ENCODE data around the gene IL33.

IL33 gene

DNA sequence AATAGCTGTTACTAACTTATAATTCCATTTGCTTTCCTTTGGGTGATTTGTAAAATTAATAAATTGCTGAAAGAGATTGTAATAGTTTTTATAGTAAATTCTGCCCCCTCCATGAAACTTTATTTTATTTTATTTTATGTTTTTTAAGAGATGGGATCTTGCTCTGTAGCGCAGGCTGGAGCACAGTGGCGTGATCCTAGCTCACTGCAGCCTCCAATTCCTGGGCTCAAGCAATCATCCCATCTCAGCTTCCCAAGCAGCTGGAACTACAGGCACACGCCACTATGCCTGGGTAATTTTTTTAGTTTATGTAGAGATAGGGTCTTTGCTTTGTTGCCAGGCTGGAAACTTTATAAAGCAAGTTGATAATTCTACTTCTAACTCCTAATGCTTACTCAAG, 395 bp downstream of the IL33 start:
- peak overlapping the region; percentile 32 to 38 for H3K4me3 ChIP-seq
- intact Hi-C loops (cut with DNase I; ENCODE audit: low total_unique reads), result no loop called here
- TF ChIP-seq, protein P1, sequence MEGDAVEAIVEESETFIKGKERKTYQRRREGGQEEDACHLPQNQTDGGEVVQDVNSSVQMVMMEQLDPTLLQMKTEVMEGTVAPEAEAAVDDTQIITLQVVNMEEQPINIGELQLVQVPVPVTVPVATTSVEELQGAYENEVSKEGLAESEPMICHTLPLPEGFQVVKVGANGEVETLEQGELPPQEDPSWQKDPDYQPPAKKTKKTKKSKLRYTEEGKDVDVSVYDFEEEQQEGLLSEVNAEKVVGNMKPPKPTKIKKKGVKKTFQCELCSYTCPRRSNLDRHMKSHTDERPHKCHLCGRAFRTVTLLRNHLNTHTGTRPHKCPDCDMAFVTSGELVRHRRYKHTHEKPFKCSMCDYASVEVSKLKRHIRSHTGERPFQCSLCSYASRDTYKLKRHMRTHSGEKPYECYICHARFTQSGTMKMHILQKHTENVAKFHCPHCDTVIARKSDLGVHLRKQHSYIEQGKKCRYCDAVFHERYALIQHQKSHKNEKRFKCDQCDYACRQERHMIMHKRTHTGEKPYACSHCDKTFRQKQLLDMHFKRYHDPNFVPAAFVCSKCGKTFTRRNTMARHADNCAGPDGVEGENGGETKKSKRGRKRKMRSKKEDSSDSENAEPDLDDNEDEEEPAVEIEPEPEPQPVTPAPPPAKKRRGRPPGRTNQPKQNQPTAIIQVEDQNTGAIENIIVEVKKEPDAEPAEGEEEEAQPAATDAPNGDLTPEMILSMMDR (IDR thresholded peaks at IDR 0.05), result no peak

DNA sequence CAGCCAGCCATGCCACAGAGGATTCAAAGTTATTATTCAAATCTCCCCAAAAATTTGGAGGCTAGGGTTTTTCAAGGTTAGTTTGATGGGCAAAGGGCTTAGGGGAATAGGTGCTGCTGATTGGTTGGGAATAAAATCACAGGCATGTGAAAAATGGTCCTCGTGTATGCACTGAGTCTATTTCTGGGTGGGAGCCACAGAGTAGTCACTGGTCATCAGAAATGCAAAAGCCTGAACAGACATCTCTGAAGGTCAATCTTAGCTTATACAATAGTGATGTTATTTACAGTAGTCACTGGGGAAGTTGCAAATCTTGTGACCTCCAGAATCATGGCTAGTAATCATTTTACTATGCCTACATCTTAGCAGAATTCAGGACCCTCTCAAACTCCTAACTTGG, 1.3 kb downstream of the IL33 start:
- TF ChIP-seq, protein P1 (IDR thresholded peaks at IDR 0.05), result no peak
- Histone ChIP-seq H3K36me3 (no peaks in the 10 kb centered on the region), H3K9me3 (no peaks in the 10 kb centered on the region), H3K4me3 (peak overlapping the region; percentile 32 to 38), H3K27me3 (no peaks in the 10 kb centered on the region), H3K27ac (peak overlapping the region; percentile 67 to 70), H3K4me1 (peaks cover 0 to 55% (median 0%) of the 10 kb centered on the region in 4 donors)
- DNase-seq, result no peak
- intact Hi-C loops (cut with DNase I; ENCODE audit: low total_unique reads), result no loop called here

More for the DNA sequence above, 395 bp downstream of the IL33 start:
- Histone ChIP-seq H3K27ac (peak overlapping the region; percentile 67 to 70), H3K27me3 (no peaks in the 10 kb centered on the region), H3K4me1 (peaks cover 0 to 45% (median 0%) of the 10 kb centered on the region in 4 donors), H3K36me3 (no peaks in the 10 kb centered on the region), H3K9me3 (no peaks in the 10 kb centered on the region)
- no peak for DNase-seq

DNA sequence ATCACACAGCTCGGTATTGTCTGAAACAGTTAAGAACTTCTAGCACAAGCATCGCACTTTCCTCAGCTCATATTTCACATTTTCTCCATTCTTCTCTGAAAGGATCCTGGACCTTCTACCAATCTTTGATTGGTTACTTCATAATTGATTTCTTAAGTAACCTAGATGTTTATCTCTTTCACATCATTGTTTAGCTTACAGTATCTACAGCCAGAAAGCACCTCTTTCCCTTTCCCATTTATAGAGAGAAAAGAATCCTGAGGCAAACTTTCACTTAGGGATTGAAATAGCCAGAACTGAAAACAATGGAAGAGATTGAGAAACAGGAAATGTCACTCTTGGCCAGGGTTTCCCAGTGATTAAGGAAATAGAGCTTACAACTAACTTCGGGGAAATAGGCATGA, 2.5 kb downstream of the IL33 start:
- Histone ChIP-seq H3K27me3 (no peaks in the 10 kb centered on the region), H3K9me3 (no peaks in the 10 kb centered on the region), H3K4me1 (peaks cover 0 to 65% (median 0%) of the 10 kb centered on the region in 4 donors), H3K27ac (peak overlapping the region; percentile 67 to 70), H3K4me3 (peak overlapping the region; percentile 30 to 32), H3K36me3 (no peaks in the 10 kb centered on the region)
- intact Hi-C loops (cut with DNase I; ENCODE audit: low total_unique reads), result no loop called here
- DNase-seq, result no peak
- TF ChIP-seq, protein P1 (IDR thresholded peaks at IDR 0.05), result no peak

DNA sequence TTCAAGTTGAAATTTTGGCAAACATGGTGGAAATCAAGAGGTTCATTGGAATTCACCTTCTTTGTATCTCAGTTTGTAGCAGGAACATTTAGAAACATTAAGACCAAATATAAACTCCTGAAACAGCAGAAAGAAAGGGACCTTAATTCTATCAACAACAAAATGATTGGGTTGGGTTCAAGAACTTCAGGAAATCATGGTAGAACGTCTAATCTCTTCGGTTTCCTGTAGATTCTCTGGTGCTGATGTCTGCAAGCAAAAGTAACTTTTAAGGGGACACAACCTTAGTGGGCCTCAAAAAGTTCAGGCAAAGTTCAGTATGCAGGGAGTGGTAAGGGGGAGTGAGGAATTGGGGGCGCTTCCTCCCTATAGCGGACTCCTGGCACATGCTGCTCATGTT, 3.4 kb downstream of the IL33 start:
- DNase-seq, result no peak
- no peaks in the 10 kb centered on the region for H3K9me3 ChIP-seq
- H3K27me3 ChIP-seq, result no peaks in the 10 kb centered on the region
- intact Hi-C loops (cut with DNase I; ENCODE audit: low total_unique reads), result no loop called here
- TF ChIP-seq, protein P1 (IDR thresholded peaks at IDR 0.05), result no peak
- no peaks in the 10 kb centered on the region for H3K36me3 ChIP-seq
- no peak overlapping the region for H3K4me3 ChIP-seq
- H3K27ac ChIP-seq, result peak overlapping the region; percentile 29 to 49
- H3K4me1 ChIP-seq, result peaks cover 0 to 75% (median 0%) of the 10 kb centered on the region in 4 donors

DNA sequence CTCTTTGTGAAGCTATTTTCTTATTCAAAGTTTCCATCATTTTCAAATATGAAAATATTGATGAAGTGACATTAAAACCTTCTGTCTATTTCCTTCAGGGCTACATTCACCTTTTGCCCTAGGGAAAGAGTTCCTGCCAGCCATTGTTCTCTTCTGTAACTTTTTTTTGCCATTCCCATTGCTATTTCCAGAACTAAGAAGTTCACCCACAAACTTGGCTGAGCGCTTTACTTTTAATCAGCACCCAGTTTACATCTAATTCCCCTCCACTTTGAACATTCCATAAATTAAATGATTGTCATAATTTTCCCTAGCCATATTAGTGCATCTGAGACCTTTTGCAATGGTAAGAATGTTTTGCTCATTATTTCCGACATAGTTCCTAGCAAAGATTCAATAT, 4.4 kb downstream of the IL33 start:
- peak overlapping the region; percentile 6 to 49 for H3K27ac ChIP-seq
- peaks cover 0 to 78% (median 2%) of the 10 kb centered on the region in 4 donors for H3K4me1 ChIP-seq

More for the DNA sequence above, 4.4 kb downstream of the IL33 start:
- Histone ChIP-seq H3K27me3 (no peaks in the 10 kb centered on the region), H3K36me3 (no peaks in the 10 kb centered on the region), H3K4me3 (no peak overlapping the region), H3K9me3 (no peaks in the 10 kb centered on the region)
- intact Hi-C loops (cut with DNase I; ENCODE audit: low total_unique reads), result no loop called here
- TF ChIP-seq, protein P1 (IDR thresholded peaks at IDR 0.05), result no peak
- no peak for DNase-seq
